Mammary epithelial cell (primary cell): ENCODE measurements around the gene GGT7.

Source experiments
- CTCF ChIP-seq, 2 donors: IDR thresholded peaks in 1 of 2; conservative IDR thresholded peaks in 1 of 2; 2 replicates each; pipeline ENCODE4 v1.5.1; 2011 to 2012; ENCODE audit warnings: inconsistent platforms in 2 of 2, low read length in 2 of 2, mild to moderate bottlenecking in 2 of 2, control low read depth in 1 of 2, low read depth in 1 of 2; ENCODE audit not compliant: insufficient read depth in 1 of 2; ENCODE audit errors: extremely low read depth in 1 of 2
- EZH2 ChIP-seq: IDR thresholded peaks from 2 replicates; pipeline ENCODE4 v1.6.1; 2012; ENCODE audit warnings: low read length, inconsistent platforms, borderline replicate concordance

GRCh38 chr20:34798871-34799270 is 73.8 kb downstream of the GGT7 start:
- TF ChIP-seq CTCF (conservative IDR thresholded peaks at IDR 0.05 in 1 of 2, IDR thresholded peaks at IDR 0.05 in 1 of 2; ENCODE audit: extremely low read depth in 1 of 2, insufficient read depth in 1 of 2, low read depth in 1 of 2, low read length in 2 of 2) = no peak
- TF ChIP-seq EZH2 = no peak
